CD4-positive, alpha-beta T cell (primary cell): ENCODE results near the gene ADAM8. TPM values are rescaled to one million over a fixed set of nuclear protein-coding genes. Genes with fewer than 3 reads are reported as not detected.

Source experiments
- ATAC-seq: fragments of 200-7000 bp; cut with Tn5 transposase; one replicate; pipeline ENCODE4 v1.10.0; 2022; ENCODE audit warnings: mild to moderate bottlenecking; ENCODE audit not compliant: poor library complexity
- CTCF ChIA-PET: fragments of 350-600 bp; sonication (Branson Sonifier 250); formaldehyde crosslinking; loops from one replicate; lab custom pipeline; 2021; ENCODE audit warnings: antibody characterized with exemption, inconsistent platforms; lab: Charles Lee
- POLR2A ChIA-PET: fragments of 350-600 bp; sonication (Branson Sonifier 250); formaldehyde crosslinking; loops from one replicate; lab custom pipeline; 2021; ENCODE audit warnings: antibody characterized with exemption, inconsistent platforms; lab: Charles Lee
- DNase-seq, 14 experiments: peaks; one replicate each; pipeline ENCODE4 v3.0.0-alpha.2; 2013 to 2020; ENCODE audit warnings: mixed read lengths in 2 of 14
- H3K27ac ChIP-seq, 2 donors: one replicate each; pipeline versions ENCODE4 v1.5.1 to v1.7.0; 2013; ENCODE audit warnings: low read length in 2 of 2, low read depth in 1 of 2, mild to moderate bottlenecking in 1 of 2
- H3K27me3 ChIP-seq, 2 experiments: 1 replicate in 1 of 2; 2 replicates in 1 of 2; pipeline versions ENCODE4 v1.6.1 to v1.7.0; 2013; ENCODE audit warnings: low read length in 2 of 2, control low read depth in 1 of 2, mild to moderate bottlenecking in 1 of 2, moderate library complexity in 1 of 2; ENCODE audit not compliant: insufficient read depth in 2 of 2, control insufficient read depth in 1 of 2
- H3K36me3 ChIP-seq: one replicate; pipeline ENCODE4 v1.6.1; 2013; ENCODE audit warnings: low read length, control low read depth; ENCODE audit not compliant: insufficient read depth
- H3K4me1 ChIP-seq: one replicate; pipeline ENCODE4 v1.6.1; 2013; ENCODE audit warnings: low read length, control low read depth; ENCODE audit not compliant: insufficient read depth
- H3K4me3 ChIP-seq: one replicate; pipeline ENCODE4 v1.5.1; 2013; ENCODE audit warnings: mild to moderate bottlenecking, low read length, moderate library complexity
- H3K9me3 ChIP-seq, 2 experiments: 1 replicate in 1 of 2; 2 replicates in 1 of 2; pipeline versions ENCODE4 v1.6.1 to v1.7.0; 2013; ENCODE audit warnings: low read length in 2 of 2, mild to moderate bottlenecking in 2 of 2, control low read depth in 1 of 2, moderate library complexity in 1 of 2; ENCODE audit not compliant: control insufficient read depth in 1 of 2, insufficient read depth in 1 of 2
- H3K27ac Mint-ChIP-seq: one replicate; pipeline ENCODE4 v1.8.0; 2020; ENCODE audit warnings: mixed read lengths
- H3K27me3 Mint-ChIP-seq: one replicate; pipeline ENCODE4 v1.8.0; 2021; ENCODE audit warnings: mixed read lengths
- H3K36me3 Mint-ChIP-seq: one replicate; pipeline ENCODE4 v1.8.0; 2021; ENCODE audit warnings: low read depth, mixed read lengths
- H3K4me1 Mint-ChIP-seq: one replicate; pipeline ENCODE4 v1.8.0; 2021; ENCODE audit warnings: low read depth, mixed read lengths
- H3K4me3 Mint-ChIP-seq: one replicate; pipeline ENCODE4 v1.8.0; 2020; ENCODE audit warnings: mild to moderate bottlenecking, mixed read lengths
- H3K9me3 Mint-ChIP-seq: one replicate; pipeline ENCODE4 v1.8.0; 2020; ENCODE audit warnings: mixed read lengths
- CTCF ChIP-seq: fragments of 200-600 bp; IDR thresholded peaks from one replicate; pipeline ENCODE4 v1.8.0; 2022; ENCODE audit warnings: antibody characterized with exemption, mild to moderate bottlenecking
- intact Hi-C, 2 experiments: fragments of 100-400 bp; cut with DNase I in 1 of 2; cut with micrococcal nuclease in 1 of 2; formaldehyde crosslinking; loops; one replicate each; pipeline versions ENCODE4 v1.15.1 to v1.9.0; 2023 to 2025; cut with DNase I, micrococcal nuclease
- total RNA-seq, 174 experiments: library from RNA in 2 of 174; stranded (reverse) in 2 of 174; gene quantifications; one replicate each; pipeline ENCODE4 v1.2.3 and lab custom pipeline; 2021 to 2026

ADAM8 gene
- total RNA-seq, 2 experiments from 2014 or later: 95.6 to 95.9 TPM

- no peak for ATAC-seq
- ChIA-PET CTCF (no interaction called here), POLR2A (no interaction called here)
- no peak overlapping the region for H3K27ac Mint-ChIP-seq
- Histone ChIP-seq H3K27me3 (no peaks in the 10 kb centered on the region), H3K4me3 (no peak overlapping the region), H3K4me1 (peaks cover 4% of the 10 kb centered on the region), H3K9me3 (no peaks in the 10 kb centered on the region), H3K36me3 (peaks cover 81% of the 10 kb centered on the region), H3K27ac (no peak overlapping the region)
- no peak for DNase-seq
- no peaks in the 10 kb centered on the region for H3K4me1 Mint-ChIP-seq
- H3K27me3 Mint-ChIP-seq: no peaks in the 10 kb centered on the region
- H3K4me3 Mint-ChIP-seq: no peak overlapping the region
- TF ChIP-seq CTCF: no peak
- peaks cover 61% of the 10 kb centered on the region for H3K36me3 Mint-ChIP-seq
- intact Hi-C loops: no loop called here
- H3K9me3 Mint-ChIP-seq: no peaks in the 10 kb centered on the region
Measured at GRCh38 chr10:133289761-133290160, 13.1 kb upstream of the ADAM8 start.

GRCh38 chr10:133287832-133288500 is 11.3 kb upstream of the ADAM8 start:
- Mint-ChIP-seq H3K27ac (no peak overlapping the region), H3K4me3 (no peak overlapping the region), H3K9me3 (no peaks in the 10 kb centered on the region), H3K4me1 (no peaks in the 10 kb centered on the region), H3K36me3 (peaks cover 65% of the 10 kb centered on the region), H3K27me3 (no peaks in the 10 kb centered on the region)
- CTCF ChIA-PET: no interaction called here
- H3K9me3 ChIP-seq: no peaks in the 10 kb centered on the region
- DNase-seq: no peak
- no peak overlapping the region for H3K4me3 ChIP-seq
- no peaks in the 10 kb centered on the region for H3K27me3 ChIP-seq
- POLR2A ChIA-PET: interaction anchor here (0.9 kb wide), 1 partner anchor 31 kb away, joined by 3 read pairs; no protein-coding TSS in a partner anchor
- no peak overlapping the region for H3K27ac ChIP-seq
- H3K4me1 ChIP-seq: peaks cover 3% of the 10 kb centered on the region
- TF ChIP-seq CTCF: no peak
- no peak for ATAC-seq
- intact Hi-C loops: no loop called here
- peaks cover 81% of the 10 kb centered on the region for H3K36me3 ChIP-seq

- ATAC-seq (no peak), DNase-seq (no peak)
- H3K4me3 ChIP-seq: no peak overlapping the region
- TF ChIP-seq CTCF: no peak
- peaks cover 83% of the 10 kb centered on the region for H3K36me3 ChIP-seq
- Mint-ChIP-seq H3K4me3 (no peak overlapping the region), H3K4me1 (no peaks in the 10 kb centered on the region), H3K27ac (no peak overlapping the region), H3K9me3 (no peaks in the 10 kb centered on the region), H3K27me3 (no peaks in the 10 kb centered on the region), H3K36me3 (peaks cover 77% of the 10 kb centered on the region)
- H3K27me3 ChIP-seq: no peaks in the 10 kb centered on the region
- POLR2A ChIA-PET: no interaction called here
- intact Hi-C loops: no loop called here
- no peaks in the 10 kb centered on the region for H3K9me3 ChIP-seq
- no peaks in the 10 kb centered on the region for H3K4me1 ChIP-seq
- CTCF ChIA-PET: no interaction called here
- H3K27ac ChIP-seq: no peak overlapping the region
Measured at GRCh38 chr10:133286366-133286765, 9.7 kb upstream of the ADAM8 start.
